ENCODE data around the gene CACNA2D4.

- TF ChIP-seq CTCF (IDR thresholded peaks at IDR 0.05; ENCODE audit: low read depth, low read length) (no peak), EZH2phosphoT487 (IDR thresholded peaks at IDR 0.05; ENCODE audit: low read depth) (no peak)
Measured at GRCh38 chr12:1758376-1758775, 160.1 kb downstream of the CACNA2D4 start.
